GM19099 (cell line): ENCODE results near the gene CCNK.

Experiments used
- POLR2A ChIP-seq: IDR thresholded peaks from 3 replicates; pipeline ENCODE4 v1.6.1; 2011; ENCODE audit warnings: low read depth; ENCODE audit not compliant: insufficient read length; ENCODE audit errors: extremely low read depth

Gene CCNK

DNA sequence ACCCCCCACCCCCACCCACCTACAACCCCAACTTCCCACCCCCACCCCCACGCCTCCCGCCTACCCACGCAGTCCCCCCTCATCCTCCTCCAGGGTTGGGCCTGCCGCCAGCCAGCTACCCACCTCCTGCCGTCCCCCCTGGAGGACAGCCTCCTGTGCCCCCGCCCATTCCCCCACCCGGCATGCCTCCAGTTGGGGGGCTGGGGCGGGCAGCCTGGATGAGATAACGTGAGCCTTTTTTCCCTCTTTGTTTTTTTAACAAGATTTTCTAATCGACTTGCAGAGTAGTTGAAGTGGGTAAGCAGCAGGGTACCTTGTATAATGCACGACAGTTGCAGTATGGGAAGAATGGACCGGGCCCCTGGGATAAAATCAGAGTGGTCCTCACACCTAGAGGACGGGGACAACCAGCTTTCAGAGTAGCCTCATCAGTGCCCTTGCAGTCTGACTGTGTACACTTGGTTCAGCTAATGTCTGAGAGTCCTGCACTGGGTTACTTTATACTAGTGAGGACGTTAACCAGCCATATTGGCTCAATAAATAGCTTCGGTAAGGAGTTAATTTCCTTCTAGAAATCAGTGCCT, 29.4 kb downstream of the CCNK start:
- TF ChIP-seq POLR2A: no peak

DNA sequence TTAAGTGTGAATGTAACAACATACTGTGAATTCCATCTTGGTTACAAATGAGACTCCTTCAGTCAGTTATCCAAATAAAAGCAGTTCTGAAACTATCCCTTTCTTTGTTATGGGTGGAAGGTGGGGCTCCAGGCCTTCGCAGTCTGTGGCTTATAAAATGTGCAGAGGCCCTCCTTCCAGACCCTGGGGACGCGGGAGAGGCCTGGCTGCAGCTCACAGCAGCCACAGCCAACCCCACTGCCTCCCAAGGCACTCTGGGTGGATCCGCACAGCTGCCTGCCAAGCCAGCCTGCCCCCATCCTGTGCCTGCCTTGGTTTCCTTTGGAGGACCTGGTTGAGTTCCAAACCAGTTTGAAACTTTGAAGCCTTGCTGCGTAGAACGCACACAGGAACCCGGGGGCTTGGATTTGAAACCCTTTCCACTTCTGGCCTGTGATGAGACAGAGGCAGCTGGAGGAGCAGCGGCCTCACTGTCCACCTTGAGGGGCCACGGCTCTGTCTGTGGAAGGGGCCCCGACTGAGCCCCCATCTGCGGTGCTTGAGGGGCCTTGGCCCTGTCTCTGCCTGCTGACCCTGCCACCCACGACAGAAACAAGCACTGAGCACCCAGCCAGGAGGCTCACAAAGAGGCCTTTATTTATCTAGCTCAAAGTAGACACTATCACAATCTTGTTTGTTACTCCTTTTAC, 30.4 kb downstream of the CCNK start:
- no peak for TF ChIP-seq POLR2A

DNA sequence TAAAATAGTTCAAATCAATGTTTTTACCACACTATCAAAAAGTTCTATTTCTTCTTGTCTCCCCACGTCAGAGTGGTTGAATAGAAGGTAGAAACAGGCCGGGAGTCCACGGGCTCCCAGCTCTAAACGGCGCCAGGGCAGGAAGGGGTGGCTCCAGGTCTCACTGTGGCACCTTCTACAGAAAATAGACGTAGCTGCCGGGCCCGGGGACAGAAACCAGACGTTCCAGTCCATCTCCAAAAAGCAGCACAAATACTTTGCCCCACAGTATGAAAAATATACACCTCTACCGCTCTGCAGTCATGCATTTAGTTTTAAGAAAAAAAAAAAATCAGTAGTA, 30.9 kb downstream of the CCNK start:
- TF ChIP-seq POLR2A: no peak

DNA sequence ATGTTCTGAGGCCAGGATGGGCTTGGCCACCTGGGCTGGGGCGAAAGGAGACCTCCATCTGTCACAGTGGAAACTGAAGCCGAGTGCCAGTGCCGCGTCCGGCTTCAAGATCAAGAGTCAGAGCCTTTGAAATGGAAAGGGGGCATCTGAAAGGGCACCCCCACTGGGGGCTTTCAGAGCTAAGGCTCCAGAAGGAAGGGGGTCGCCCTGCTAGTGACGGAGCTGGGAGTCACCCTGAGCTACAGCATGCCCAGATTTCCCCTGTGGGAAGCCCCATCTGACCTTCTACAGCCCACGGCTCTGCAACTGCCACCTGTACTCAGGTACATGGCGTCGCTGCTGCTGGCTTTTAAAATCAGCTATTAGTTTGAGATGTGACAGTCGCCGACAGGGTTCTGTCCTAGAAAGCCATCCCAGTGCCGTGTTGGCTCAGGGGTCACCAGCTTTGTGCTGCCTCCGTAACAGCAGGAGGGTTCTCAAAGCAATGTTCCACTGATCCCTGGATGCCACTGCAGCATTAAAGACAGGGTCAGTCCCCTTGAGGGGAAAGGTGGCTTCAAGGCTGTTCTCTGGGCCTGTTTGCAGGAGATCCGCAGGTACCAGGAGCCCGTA, 31.5 kb downstream of the CCNK start:
- no peak for TF ChIP-seq POLR2A

DNA sequence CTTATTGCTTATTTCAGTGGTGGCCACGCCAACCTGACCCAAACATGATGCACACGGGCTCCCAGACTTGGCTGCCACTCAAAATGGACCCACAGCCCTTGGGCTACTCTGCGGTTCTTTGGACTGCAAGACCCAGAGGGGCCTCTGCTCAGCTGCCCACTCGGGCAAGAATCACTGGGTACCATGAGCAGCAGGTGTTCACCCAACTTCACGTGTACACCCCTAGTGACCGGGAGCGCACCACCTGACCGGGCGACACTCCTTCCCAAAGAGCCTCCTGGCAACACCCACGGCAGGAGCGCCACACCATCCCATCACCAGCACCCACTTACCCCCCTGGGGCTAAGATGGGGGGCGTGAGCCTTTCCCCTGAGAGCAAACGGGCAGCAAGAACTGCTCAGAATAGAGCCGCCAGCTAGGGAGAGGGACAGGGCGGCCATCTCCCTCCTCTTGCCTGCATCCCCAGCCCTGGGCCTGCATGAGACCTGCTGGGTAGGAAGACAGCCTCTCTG, 32.0 kb downstream of the CCNK start:
- no peak for TF ChIP-seq POLR2A

DNA sequence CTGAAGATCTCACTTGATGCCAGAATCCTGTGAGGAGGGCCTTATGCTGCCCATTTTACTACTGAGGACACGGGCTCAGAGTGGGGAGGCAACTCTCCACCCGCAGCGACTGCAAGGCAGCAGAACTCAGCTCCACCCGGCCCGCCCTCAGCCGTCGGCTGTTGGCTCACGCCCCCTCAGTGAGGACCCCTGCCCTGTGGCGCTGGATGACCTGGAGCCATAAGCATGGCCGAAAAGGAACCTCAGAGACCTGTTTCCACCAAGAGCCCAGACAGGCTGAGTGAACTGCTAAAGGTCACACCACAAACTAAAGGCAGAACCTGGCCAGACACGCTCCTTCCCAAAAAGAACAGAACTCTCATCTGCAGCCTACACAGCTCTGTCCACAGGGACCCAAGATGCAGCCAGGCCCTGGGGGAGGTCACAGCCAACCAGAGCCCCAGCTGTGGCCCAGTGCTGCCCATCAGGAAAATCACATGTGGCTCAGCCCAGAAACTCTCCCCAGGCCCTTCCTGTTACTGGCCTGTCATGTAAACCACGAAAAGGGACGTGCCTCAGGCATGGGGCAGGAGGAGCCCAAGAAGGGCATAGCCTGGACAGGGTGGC, 32.8 kb downstream of the CCNK start:
- TF ChIP-seq POLR2A: no peak

- TF ChIP-seq POLR2A: no peak
These were observed 33.5 kb downstream of the CCNK start for GRCh38 chr14:99514552-99515300.

DNA sequence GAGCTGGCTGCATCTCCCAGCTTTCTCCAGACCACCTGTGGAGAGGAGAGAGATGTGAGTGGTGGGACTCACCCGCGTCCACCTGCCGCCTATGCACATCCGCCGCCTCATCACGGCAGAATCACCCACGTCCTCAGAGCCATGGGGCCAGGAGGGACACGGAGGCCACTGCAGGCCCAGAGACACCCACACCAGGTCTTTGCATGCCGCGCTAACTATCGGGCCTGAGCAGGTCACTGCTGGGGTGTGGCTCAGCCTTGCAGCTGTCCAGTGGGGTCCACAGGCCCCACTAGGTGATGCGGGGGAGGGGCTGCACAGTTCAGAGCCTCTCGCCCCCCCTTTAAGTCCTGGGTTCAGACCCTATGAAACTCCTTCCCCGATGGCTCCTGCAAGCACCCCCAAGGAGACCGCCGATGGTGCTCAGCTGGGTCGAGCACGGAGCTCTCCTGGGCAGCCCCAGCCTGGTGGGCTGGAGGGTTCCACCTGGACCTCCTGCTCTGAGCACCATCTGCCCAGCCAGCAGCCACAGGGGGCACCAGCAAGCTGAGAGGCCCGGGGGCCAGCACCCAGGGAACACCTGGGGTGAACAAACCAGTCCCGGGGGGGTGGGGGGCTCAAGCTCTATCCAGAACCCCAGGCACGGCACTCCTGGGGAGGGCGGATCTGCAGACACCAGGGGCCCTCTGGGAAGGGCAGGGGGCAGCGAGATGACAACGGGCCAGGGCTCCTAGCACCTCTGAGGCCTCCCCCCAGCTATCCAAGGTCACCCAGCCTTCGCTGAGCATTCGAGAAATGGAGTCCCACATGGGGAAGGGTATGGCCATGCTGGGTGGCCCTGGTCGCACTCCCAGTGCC, 34.3 kb downstream of the CCNK start:
- TF ChIP-seq POLR2A: no peak

DNA sequence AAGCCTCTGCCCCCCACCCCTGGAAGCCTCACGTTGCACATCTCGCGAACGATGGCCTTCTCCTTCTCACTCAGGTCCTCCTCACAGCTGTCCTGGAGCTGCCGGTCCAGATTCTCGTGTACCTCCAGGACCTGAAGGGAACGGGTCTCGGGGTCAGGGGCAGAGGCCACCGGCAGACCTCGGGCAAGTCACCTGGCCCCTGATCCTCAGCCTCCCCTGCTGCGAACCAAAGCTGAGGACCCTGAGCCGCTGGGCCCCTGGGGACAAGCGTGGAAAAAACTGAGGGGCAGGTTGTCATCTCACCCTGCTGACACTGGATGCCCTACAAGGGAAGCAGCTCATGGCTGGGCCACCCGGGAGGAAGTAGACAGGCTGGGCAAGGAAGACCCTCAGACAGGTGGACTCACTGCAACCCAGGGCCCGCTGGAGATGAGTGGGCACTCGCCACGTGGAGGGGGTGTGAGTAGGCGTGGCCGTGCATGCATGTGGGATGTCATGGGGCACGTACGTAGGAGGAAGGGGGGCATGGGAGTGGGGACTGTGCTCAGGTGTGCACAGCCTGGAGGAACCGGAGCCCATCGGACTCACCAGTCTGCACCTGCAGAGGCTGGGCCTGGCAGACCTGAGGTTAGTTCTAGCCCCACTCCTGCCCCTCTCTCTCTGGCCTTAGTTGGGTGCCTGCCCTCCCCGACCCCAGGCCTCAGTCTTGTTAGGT, 35.1 kb downstream of the CCNK start:
- TF ChIP-seq POLR2A: no peak

DNA sequence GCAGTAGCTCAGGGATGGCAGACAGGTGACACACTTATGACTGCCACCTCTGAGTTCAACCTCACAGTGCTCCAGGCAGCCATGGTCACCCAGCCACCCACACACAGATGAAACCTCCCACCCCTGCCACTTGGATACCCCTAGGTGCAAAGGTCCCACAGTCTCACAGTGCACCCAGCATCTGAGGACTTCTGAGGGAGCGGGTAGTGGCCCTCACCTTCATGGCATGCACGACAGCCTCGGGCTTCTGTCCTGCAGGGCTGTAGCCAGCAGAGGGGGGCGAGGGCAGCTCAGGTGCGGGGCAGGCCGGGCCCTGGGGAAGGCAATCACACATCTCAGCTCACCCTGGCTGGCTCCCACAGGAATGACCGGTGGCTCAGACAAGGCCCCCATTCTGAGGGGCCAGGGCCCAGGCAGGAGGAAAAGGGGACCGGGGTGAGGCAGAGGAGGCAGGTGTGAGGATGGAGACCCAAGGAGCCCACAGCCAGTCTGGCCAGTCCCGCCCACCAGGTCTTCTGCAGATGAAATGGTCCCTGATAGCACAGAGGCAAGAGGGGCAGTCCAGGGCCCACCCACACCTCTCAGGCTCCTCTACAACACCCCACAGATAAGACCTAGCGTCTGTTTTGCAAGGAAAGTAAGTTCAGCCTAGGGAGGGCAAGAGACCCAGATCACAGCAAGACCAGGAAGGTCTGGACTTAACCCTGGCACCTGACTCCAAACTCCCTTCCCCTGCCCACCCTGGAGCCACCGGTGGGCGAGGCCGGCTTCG, 35.8 kb downstream of the CCNK start:
- no peak for TF ChIP-seq POLR2A

- no peak for TF ChIP-seq POLR2A
These were observed 36.6 kb downstream of the CCNK start for GRCh38 chr14:99517643-99518381.
